Measurements from ENCODE around the gene DISP2. TPM values are rescaled to one million over a fixed set of nuclear protein-coding genes. Genes with fewer than 3 reads are reported as not detected.

DISP2 gene
- total RNA-seq, 1 donor from 2014 or later, result 3.6 TPM

GRCh38 chr15:40316931-40317330, 41.1 kb upstream of the DISP2 start:
- Mint-ChIP-seq H3K9me3 (ENCODE audit: unreplicated experiment) (no peaks in the 10 kb centered on the region), H3K4me3 (ENCODE audit: unreplicated experiment) (no peak overlapping the region), H3K36me3 (ENCODE audit: low read depth, unreplicated experiment) (no peaks in the 10 kb centered on the region), H3K27me3 (ENCODE audit: unreplicated experiment) (peaks cover 18% of the 10 kb centered on the region), H3K4me1 (ENCODE audit: unreplicated experiment) (peaks cover 26% of the 10 kb centered on the region), H3K27ac (ENCODE audit: unreplicated experiment) (no peak overlapping the region)
- TF ChIP-seq CTCF (IDR thresholded peaks at IDR 0.05; ENCODE audit: unreplicated experiment), result no peak
- DNase-seq (ENCODE audit: low spot score), result no peak

- no peaks in the 10 kb centered on the region for H3K9me3 Mint-ChIP-seq (ENCODE audit: unreplicated experiment)
- TF ChIP-seq CTCF (IDR thresholded peaks at IDR 0.05; ENCODE audit: unreplicated experiment), result no peak
- DNase-seq (ENCODE audit: low spot score), result no peak
- no peak overlapping the region for H3K27ac Mint-ChIP-seq (ENCODE audit: unreplicated experiment)
- no peak overlapping the region for H3K4me3 Mint-ChIP-seq (ENCODE audit: unreplicated experiment)
- peaks cover 23% of the 10 kb centered on the region for H3K27me3 Mint-ChIP-seq (ENCODE audit: unreplicated experiment)
- H3K36me3 Mint-ChIP-seq (ENCODE audit: low read depth, unreplicated experiment), result no peaks in the 10 kb centered on the region
- peaks cover 30% of the 10 kb centered on the region for H3K4me1 Mint-ChIP-seq (ENCODE audit: unreplicated experiment)
Measured at GRCh38 chr15:40317580-40317979, 40.4 kb upstream of the DISP2 start.

- Mint-ChIP-seq H3K4me1 (ENCODE audit: unreplicated experiment) (peaks cover 23% of the 10 kb centered on the region), H3K27ac (ENCODE audit: unreplicated experiment) (no peak overlapping the region), H3K36me3 (ENCODE audit: low read depth, unreplicated experiment) (no peaks in the 10 kb centered on the region), H3K4me3 (ENCODE audit: unreplicated experiment) (no peak overlapping the region), H3K9me3 (ENCODE audit: unreplicated experiment) (no peaks in the 10 kb centered on the region), H3K27me3 (ENCODE audit: unreplicated experiment) (peaks cover 22% of the 10 kb centered on the region)
- no peak for DNase-seq (ENCODE audit: low spot score)
- no peak for TF ChIP-seq CTCF (IDR thresholded peaks at IDR 0.05; ENCODE audit: unreplicated experiment)
Measured at GRCh38 chr15:40320409-40320808, 37.6 kb upstream of the DISP2 start.

GRCh38 chr15:40320931-40321371, 37.1 kb upstream of the DISP2 start:
- no peak for DNase-seq (ENCODE audit: low spot score)
- no peaks in the 10 kb centered on the region for H3K36me3 Mint-ChIP-seq (ENCODE audit: low read depth, unreplicated experiment)
- H3K9me3 Mint-ChIP-seq (ENCODE audit: unreplicated experiment), result no peaks in the 10 kb centered on the region
- peaks cover 19% of the 10 kb centered on the region for H3K27me3 Mint-ChIP-seq (ENCODE audit: unreplicated experiment)
- no peak overlapping the region for H3K27ac Mint-ChIP-seq (ENCODE audit: unreplicated experiment)
- H3K4me1 Mint-ChIP-seq (ENCODE audit: unreplicated experiment), result peaks cover 23% of the 10 kb centered on the region
- H3K4me3 Mint-ChIP-seq (ENCODE audit: unreplicated experiment), result no peak overlapping the region
- peak; percentile 87 for TF ChIP-seq CTCF (IDR thresholded peaks at IDR 0.05; ENCODE audit: unreplicated experiment)

- Mint-ChIP-seq H3K36me3 (ENCODE audit: low read depth, unreplicated experiment) (no peaks in the 10 kb centered on the region), H3K4me1 (ENCODE audit: unreplicated experiment) (peaks cover 36% of the 10 kb centered on the region), H3K4me3 (ENCODE audit: unreplicated experiment) (peak overlapping the region; percentile 79), H3K27ac (ENCODE audit: unreplicated experiment) (no peak overlapping the region), H3K9me3 (ENCODE audit: unreplicated experiment) (no peaks in the 10 kb centered on the region), H3K27me3 (ENCODE audit: unreplicated experiment) (peaks cover 18% of the 10 kb centered on the region)
- no peak for DNase-seq (ENCODE audit: low spot score)
- no peak for TF ChIP-seq CTCF (IDR thresholded peaks at IDR 0.05; ENCODE audit: unreplicated experiment)
Measured at GRCh38 chr15:40322531-40323238, 35.3 kb upstream of the DISP2 start.

Measured in endothelial cell (in vitro differentiated cells).